ENCODE measurements around the gene MFAP1. TPM values are rescaled to one million over a fixed set of nuclear protein-coding genes. Genes with fewer than 3 reads are reported as not detected.
A peak's percentile ranks its signal among the peaks of the same experiment; 100 is the strongest.
"Not testable (repeated sequence)": the region's sequence is repeated elsewhere in the genome, so short reads cannot be mapped to it uniquely, and the experiment has no call there.

MFAP1 gene
- total and polyA plus RNA-seq, 3 donors from 2014 or later, result 22.5 to 29.2 (median 28.6) TPM

GRCh38 chr15:43808960-43809678, 15.4 kb downstream of the MFAP1 start:
- no peaks in the 10 kb centered on the region for H3K9me3 ChIP-seq
- H3K4me3 ChIP-seq, result no peak overlapping the region
- DNase-seq, result no peak
- WGBS, 2 donors, result 88 to 91% methylated on average over 6 of the region's 6 CpGs
- intact Hi-C loops (cut with DNase I; ENCODE audit: low total_unique reads), result no loop called here
- H3K27me3 ChIP-seq, result no peaks in the 10 kb centered on the region
- no peak for TF ChIP-seq POLR2A (IDR thresholded peaks at IDR 0.05)
- H3K36me3 ChIP-seq (ENCODE audit: low read depth, missing control alignments), result no peaks in the 10 kb centered on the region
- no peaks in the 10 kb centered on the region for H3K4me1 ChIP-seq
- H3K27ac ChIP-seq, result no peak overlapping the region

GRCh38 chr15:43808435-43808950, 16.0 kb downstream of the MFAP1 start:
- no peaks in the 10 kb centered on the region for H3K36me3 ChIP-seq (ENCODE audit: low read depth, missing control alignments)
- DNase-seq, result no peak
- H3K4me3 ChIP-seq, result no peak overlapping the region
- no peak overlapping the region for H3K27ac ChIP-seq
- intact Hi-C loops (cut with DNase I; ENCODE audit: low total_unique reads), result no loop called here
- H3K9me3 ChIP-seq, result no peaks in the 10 kb centered on the region
- WGBS, 2 donors, result 87 to 94% methylated on average over 5 of the region's 5 CpGs
- no peak for TF ChIP-seq POLR2A (IDR thresholded peaks at IDR 0.05)
- no peak for TF ChIP-seq CTCF (IDR thresholded peaks at IDR 0.05)
- no peaks in the 10 kb centered on the region for H3K27me3 ChIP-seq
- H3K4me1 ChIP-seq, result no peaks in the 10 kb centered on the region

GRCh38 chr15:43802676-43803075, 21.8 kb downstream of the MFAP1 start:
- 94 to 96% methylated on average over 7 of the region's 7 CpGs for WGBS, 2 donors
- H3K36me3 ChIP-seq (ENCODE audit: low read depth, missing control alignments), result not testable (repeated sequence)

GRCh38 chr15:43800286-43801141, 24.0 kb downstream of the MFAP1 start, which contains the start of gene HYPK:
HYPK (plus strand) TSS chr15:43800599; CDS start chr15:43800623, 24 bp downstream.
- Histone ChIP-seq H3K27me3 (no peaks in the 10 kb centered on the region), H3K9me3 (no peaks in the 10 kb centered on the region), H3K4me1 (peaks cover 20% of the 10 kb centered on the region), H3K27ac (peak within 1 kb of the TSS; percentile 96), H3K36me3 (ENCODE audit: low read depth, missing control alignments) (no peaks in the 10 kb centered on the region), H3K4me3 (peak within 1 kb of the TSS; percentile 69 to 93)
- peak; percentile 97 for DNase-seq
- intact Hi-C loops (cut with DNase I; ENCODE audit: low total_unique reads), result no loop called here
- TF ChIP-seq POLR2A (IDR thresholded peaks at IDR 0.05), result peak; percentile 28
- peak in 1 of 3 experiments; percentile 5 for TF ChIP-seq CTCF (IDR thresholded peaks at IDR 0.05)
- 4 to 8% methylated on average over 44 of the region's 44 CpGs for WGBS, 2 donors

More at GRCh38 chr15:43802676-43803075, 21.8 kb downstream of the MFAP1 start:
- H3K4me3 ChIP-seq; H3K9me3 ChIP-seq; H3K27me3 ChIP-seq; H3K27ac ChIP-seq; DNase-seq; intact Hi-C loops (cut with DNase I; ENCODE audit: low total_unique reads): not testable (repeated sequence)
- peaks cover 20% of the 10 kb centered on the region for H3K4me1 ChIP-seq

- H3K4me1 ChIP-seq, result peaks cover 22% of the 10 kb centered on the region
- H3K27ac ChIP-seq, result peak within 1 kb of the TSS; percentile 96
- intact Hi-C loops (cut with DNase I; ENCODE audit: low total_unique reads), result no loop called here
- no peaks in the 10 kb centered on the region for H3K36me3 ChIP-seq (ENCODE audit: low read depth, missing control alignments)
- TF ChIP-seq CTCF (IDR thresholded peaks at IDR 0.05), result no peak
- TF ChIP-seq POLR2A (IDR thresholded peaks at IDR 0.05), result no peak
- DNase-seq, result no peak
- H3K9me3 ChIP-seq, result no peaks in the 10 kb centered on the region
- WGBS, 2 donors, result 49 to 66% methylated on average over 7 to 8 of the region's 8 CpGs
- peak within 1 kb of the TSS; percentile 69 to 93 for H3K4me3 ChIP-seq
- H3K27me3 ChIP-seq, result no peaks in the 10 kb centered on the region
Measured at GRCh38 chr15:43799945-43800285, 24.6 kb downstream of the MFAP1 start, which contains the start of gene SERINC4. SERINC4 (minus strand) TSS chr15:43800220; CDS start chr15:43799986, 234 bp downstream.
